NCI-H1105 (cell line): ENCODE measurements around the gene SRMS.
A peak's percentile ranks its signal among the peaks of the same experiment; 100 is the strongest.
"Not testable (repeated sequence)": the region's sequence is repeated elsewhere in the genome, so short reads cannot be mapped to it uniquely, and the experiment has no call there.

Experiments
- DNase-seq: peaks from one replicate; lab custom pipeline; 2025; lab: John Stamatoyannopoulos, UW

The SRMS gene

GRCh38 chr20:63565699-63566335 lies 18.3 kb upstream of the SRMS start:
- DNase-seq = no peak

- DNase-seq = no peak
Observed at GRCh38 chr20:63565021-63565698, 17.6 kb upstream of the SRMS start.

- no peak for DNase-seq
Observed at GRCh38 chr20:63564036-63564810, 16.7 kb upstream of the SRMS start.

GRCh38 chr20:63563225-63563935 lies 15.8 kb upstream of the SRMS start:
- no peak for DNase-seq

GRCh38 chr20:63562461-63563224 lies 15.1 kb upstream of the SRMS start:
- DNase-seq = no peak

GRCh38 chr20:63561624-63562396 lies 14.3 kb upstream of the SRMS start:
- no peak for DNase-seq

GRCh38 chr20:63560856-63561609 lies 13.5 kb upstream of the SRMS start:
- DNase-seq = no peak

- DNase-seq = no peak
Observed at GRCh38 chr20:63560333-63560805, 12.8 kb upstream of the SRMS start.

GRCh38 chr20:63559485-63560332 lies 12.2 kb upstream of the SRMS start:
- not testable (repeated sequence) for DNase-seq

- DNase-seq = no peak
Observed at GRCh38 chr20:63558804-63559484, 11.4 kb upstream of the SRMS start.

GRCh38 chr20:63557481-63557891 lies 9.9 kb upstream of the SRMS start:
- DNase-seq = no peak

- DNase-seq = no peak
Observed at GRCh38 chr20:63556873-63557478, 9.4 kb upstream of the SRMS start.

- DNase-seq = no peak
Observed at GRCh38 chr20:63555661-63556381, 8.3 kb upstream of the SRMS start.

- DNase-seq = no peak
Observed at GRCh38 chr20:63554361-63555278, 7.1 kb upstream of the SRMS start.

- DNase-seq = no peak
Observed at GRCh38 chr20:63553933-63554290, 6.4 kb upstream of the SRMS start, which contains the start of gene FNDC11. Gene FNDC11, plus strand, starts transcription at chr20:63554159. Its CDS starts 1,505 bp downstream, at chr20:63555664.

GRCh38 chr20:63553251-63553932 lies 5.8 kb upstream of the SRMS start:
- peak; percentile 4 for DNase-seq
